Keratinocyte (primary cell): ENCODE data around the gene TLX2. TPM values are rescaled to one million over a fixed set of nuclear protein-coding genes. Genes with fewer than 3 reads are reported as not detected.

Experiments
- DNase-seq: peaks from one replicate; pipeline ENCODE4 v3.0.0-alpha.2; 2011; ENCODE audit warnings: low read depth, missing footprints, low spot score
- FAIRE-seq: peaks from 2 replicates; lab custom pipeline; 2011; peaks lifted over from hg19 to GRCh38; lab: Jason Lieb, UNC
- H2AFZ ChIP-seq: 2 replicates; pipeline ENCODE4 v1.6.0; 2012; ENCODE audit warnings: low read length, control low read depth, inconsistent platforms; ENCODE audit not compliant: control insufficient read depth
- H3K27ac ChIP-seq: 2 replicates; pipeline ENCODE4 v1.5.1; 2011; ENCODE audit warnings: low read length; ENCODE audit not compliant: control insufficient read depth, insufficient read depth
- H3K27me3 ChIP-seq: 3 replicates; pipeline ENCODE4 v1.6.0; 2011; ENCODE audit warnings: low read length; ENCODE audit not compliant: control insufficient read depth, insufficient read depth; ENCODE audit errors: extremely low read depth
- H3K36me3 ChIP-seq, 2 experiments: 2 replicates in 1 of 2; 3 replicates in 1 of 2; pipeline ENCODE4 v1.5.1; 2011; ENCODE audit warnings: low read length in 2 of 2, mild to moderate bottlenecking in 1 of 2; ENCODE audit not compliant: control insufficient read depth in 2 of 2, insufficient read depth in 2 of 2; ENCODE audit errors: extremely low read depth in 1 of 2
- H3K4me1 ChIP-seq: 3 replicates; pipeline ENCODE4 v1.5.1; 2011; ENCODE audit warnings: low read length; ENCODE audit not compliant: control insufficient read depth, insufficient read depth; ENCODE audit errors: extremely low read depth
- H3K4me2 ChIP-seq: 3 replicates; pipeline ENCODE4 v1.6.0; 2011; ENCODE audit warnings: low read depth, low read length; ENCODE audit not compliant: control insufficient read depth, insufficient read depth; ENCODE audit errors: extremely low read depth
- H3K4me3 ChIP-seq, 3 experiments: fragments of 200-600 bp in 1 of 3; sonication (generic) in 1 of 3; 2 replicates in 2 of 3; 3 replicates in 1 of 3; pipeline ENCODE4 v1.5.1; 2011 to 2016; ENCODE audit warnings: low read length in 3 of 3, mild to moderate bottlenecking in 3 of 3, control low read depth in 2 of 3, inconsistent platforms in 1 of 3, low read depth in 1 of 3, mixed read lengths in 1 of 3, mixed run types in 1 of 3, moderate library complexity in 1 of 3; ENCODE audit not compliant: control insufficient read depth in 2 of 3, insufficient read depth in 2 of 3; ENCODE audit errors: extremely low read depth in 1 of 3
- H3K79me2 ChIP-seq: 2 replicates; pipeline ENCODE4 v1.6.0; 2012; ENCODE audit warnings: low read length; ENCODE audit not compliant: control insufficient read depth, insufficient read depth
- H3K9ac ChIP-seq: 3 replicates; pipeline ENCODE4 v1.6.0; 2011; ENCODE audit warnings: low read length; ENCODE audit not compliant: control insufficient read depth, insufficient read depth; ENCODE audit errors: extremely low read depth
- H3K9me1 ChIP-seq: 3 replicates; pipeline ENCODE4 v1.6.0; 2011; ENCODE audit warnings: low read length; ENCODE audit not compliant: control insufficient read depth, insufficient read depth; ENCODE audit errors: extremely low read depth
- H3K9me3 ChIP-seq: 2 replicates; pipeline ENCODE4 v1.5.1; 2012; ENCODE audit warnings: low read depth, low read length; ENCODE audit not compliant: control insufficient read depth
- H4K20me1 ChIP-seq: 3 replicates; pipeline ENCODE4 v1.6.0; 2011; ENCODE audit warnings: low read length; ENCODE audit not compliant: control insufficient read depth, insufficient read depth; ENCODE audit errors: extremely low read depth
- CTCF ChIP-seq, 3 experiments: IDR thresholded peaks in 1 of 3; conservative IDR thresholded peaks in 1 of 3; optimal IDR thresholded peaks in 1 of 3; 2 replicates in 2 of 3; 3 replicates in 1 of 3; pipeline versions ENCODE3 to v1.5.1; 2011; ENCODE audit warnings: low read length in 3 of 3, mild to moderate bottlenecking in 3 of 3, moderate library complexity in 2 of 3, control low read depth in 1 of 3, inconsistent platforms in 1 of 3; ENCODE audit not compliant: insufficient read depth in 2 of 3; ENCODE audit errors: extremely low read depth in 1 of 3
- EZH2 ChIP-seq: IDR thresholded peaks from one replicate; pipeline ENCODE4 v1.6.1; 2012; ENCODE audit warnings: inconsistent platforms, mild to moderate bottlenecking, low read length, moderate library complexity
- dilution Hi-C: fragments of 300-500 bp; cut with MboI; formaldehyde crosslinking; loops from one replicate; pipeline ENCODE4 v1.7.0; 2020; ENCODE audit warnings: low sequenced_read_pairs; ENCODE audit not compliant: extremely low pct_ligation_motif_present
- polyA plus RNA-seq, 5 experiments: library from polyadenylated mRNA; depleted of rRNA in 3 of 5; stranded (reverse) in 3 of 5; stranded (forward) in 1 of 5; unstranded in 1 of 5; fragments of >200 nt; gene quantifications; 1 replicate in 1 of 5; 2 replicates in 3 of 5; 3 replicates in 1 of 5; pipeline versions ENCODE4 v1.2.1 to v1.2.3, GENCODE V29; 2011 to 2012; ENCODE audit warnings: missing spikeins in 2 of 5, low read depth in 1 of 5, low replicate concordance in 1 of 5

The TLX2 gene
- polyA plus RNA-seq, 1 donor (not counting 4 experiments of a cell fraction or from before 2014, with no cell fraction given): not detected

- dilution Hi-C loops: no loop called here
- Histone ChIP-seq H3K9me1 (peaks cover 4% of the 10 kb centered on the region), H2AFZ (no peak overlapping the region), H3K4me1 (peaks cover 21% of the 10 kb centered on the region), H3K9me3 (no peaks in the 10 kb centered on the region), H3K36me3 (peaks cover 5 to 13% of the 10 kb centered on the region in 2 experiments), H3K4me3 (no peak overlapping the region), H3K79me2 (peaks cover 19% of the 10 kb centered on the region), H4K20me1 (no peaks in the 10 kb centered on the region), H3K9ac (no peak overlapping the region), H3K27ac (no peak overlapping the region), H3K27me3 (no peaks in the 10 kb centered on the region), H3K4me2 (no peak overlapping the region)
- no peak for DNase-seq
- TF ChIP-seq CTCF (optimal IDR thresholded peaks at IDR 0.05 in 1 of 3, IDR thresholded peaks at IDR 0.05 in 1 of 3, conservative IDR thresholded peaks at IDR 0.05 in 1 of 3; ENCODE audit: extremely low read depth in 1 of 3, insufficient read depth in 2 of 3, low read length in 3 of 3) (no peak), EZH2 (no peak)
- FAIRE-seq: no peak
Measured at GRCh38 chr2:74533464-74533863, 19.2 kb downstream of the TLX2 start.

- Histone ChIP-seq H3K4me3 (no peak overlapping the region), H3K36me3 (peaks cover 5 to 13% of the 10 kb centered on the region in 2 experiments), H3K27me3 (no peaks in the 10 kb centered on the region), H2AFZ (no peak overlapping the region), H4K20me1 (no peaks in the 10 kb centered on the region), H3K4me2 (no peak overlapping the region), H3K9me1 (peaks cover 4% of the 10 kb centered on the region), H3K4me1 (peaks cover 20% of the 10 kb centered on the region), H3K9me3 (no peaks in the 10 kb centered on the region), H3K27ac (no peak overlapping the region), H3K79me2 (peaks cover 9% of the 10 kb centered on the region), H3K9ac (no peak overlapping the region)
- FAIRE-seq: no peak
- DNase-seq: no peak
- dilution Hi-C loops: no loop called here
- TF ChIP-seq EZH2: no peak
Measured at GRCh38 chr2:74534411-74534810, 20.2 kb downstream of the TLX2 start.

- peaks cover 19% of the 10 kb centered on the region for H3K4me1 ChIP-seq
- no peak overlapping the region for H3K4me2 ChIP-seq
- H3K27me3 ChIP-seq: no peaks in the 10 kb centered on the region
- no peaks in the 10 kb centered on the region for H3K9me3 ChIP-seq
- no peak overlapping the region for H2AFZ ChIP-seq
- no peak overlapping the region for H3K27ac ChIP-seq
- H3K4me3 ChIP-seq: no peak overlapping the region
- FAIRE-seq (no peak), DNase-seq (no peak)
- H3K9ac ChIP-seq: no peak overlapping the region
- dilution Hi-C loops: no loop called here
- peaks cover 5 to 13% of the 10 kb centered on the region in 2 experiments for H3K36me3 ChIP-seq
- H4K20me1 ChIP-seq: no peaks in the 10 kb centered on the region
- TF ChIP-seq EZH2 (no peak), CTCF (optimal IDR thresholded peaks at IDR 0.05 in 1 of 3, IDR thresholded peaks at IDR 0.05 in 1 of 3, conservative IDR thresholded peaks at IDR 0.05 in 1 of 3; ENCODE audit: extremely low read depth in 1 of 3, insufficient read depth in 2 of 3, low read length in 3 of 3) (no peak)
- peaks cover 4% of the 10 kb centered on the region for H3K9me1 ChIP-seq
- peaks cover 4% of the 10 kb centered on the region for H3K79me2 ChIP-seq
Measured at GRCh38 chr2:74535440-74535965, 21.3 kb downstream of the TLX2 start.
